A673 (cell line): ENCODE data around the gene AKAP5. TPM values are rescaled to one million over a fixed set of nuclear protein-coding genes. Genes with fewer than 3 reads are reported as not detected.

Source experiments
- BruUV-seq: library from RNA; stranded (reverse); fragments of 400-500 nt; replicated peaks from 2 replicates; lab custom pipeline; 2021; lab: Mats Ljungman, UMichigan
- CTCF ChIA-PET: fragments of 300-600 bp; sonication (Branson Sonifier 250); formaldehyde crosslinking; loops from one replicate; lab custom pipeline; 2022; ENCODE audit warnings: antibody characterized with exemption; lab: Charles Lee
- POLR2A ChIA-PET: fragments of 300-600 bp; sonication (Branson Sonifier 250); formaldehyde crosslinking; loops from one replicate; lab custom pipeline; 2022; ENCODE audit warnings: antibody characterized with exemption; ENCODE audit not compliant: low non-redundant PET; lab: Charles Lee
- DNase-seq: peaks from one replicate; pipeline ENCODE4 v3.0.0-alpha.2; 2015; ENCODE audit warnings: low spot score
- H3K27ac ChIP-seq: fragments of 200-600 bp; sonication (generic); 2 replicates; pipeline ENCODE4 v1.5.1; 2016; ENCODE audit warnings: mixed run types, low read depth, mild to moderate bottlenecking, mixed read lengths, antibody characterized with exemption, low read length; ENCODE audit not compliant: poor library complexity, severe bottlenecking
- H3K27me3 ChIP-seq: fragments of 200-600 bp; sonication (generic); replicated peaks from 2 replicates; pipeline ENCODE4 v1.6.1; 2017; ENCODE audit warnings: mixed run types, low read depth, mild to moderate bottlenecking, mixed read lengths, antibody characterized with exemption, low read length; ENCODE audit not compliant: insufficient read depth, poor library complexity
- H3K36me3 ChIP-seq: fragments of 200-600 bp; sonication (generic); 2 replicates; pipeline ENCODE4 v1.6.1; 2016; ENCODE audit warnings: mixed run types, mild to moderate bottlenecking, mixed read lengths, antibody characterized with exemption, low read length; ENCODE audit not compliant: insufficient read depth, poor library complexity, severe bottlenecking
- H3K4me1 ChIP-seq: fragments of 200-600 bp; sonication (generic); 2 replicates; pipeline ENCODE4 v1.6.1; 2017; ENCODE audit warnings: mixed run types, mild to moderate bottlenecking, mixed read lengths, antibody characterized with exemption, low read length; ENCODE audit not compliant: insufficient read depth, poor library complexity, severe bottlenecking
- H3K4me3 ChIP-seq: fragments of 200-600 bp; sonication (generic); 2 replicates; pipeline ENCODE4 v1.5.1; 2016; ENCODE audit warnings: low read depth, mixed run types, mild to moderate bottlenecking, mixed read lengths, low read length; ENCODE audit not compliant: poor library complexity, severe bottlenecking
- H3K9me3 ChIP-seq: fragments of 200-600 bp; sonication (generic); 2 replicates; pipeline ENCODE4 v1.6.1; 2016; ENCODE audit warnings: mixed run types, low read depth, mild to moderate bottlenecking, mixed read lengths, antibody characterized with exemption, low read length; ENCODE audit not compliant: poor library complexity, severe bottlenecking
- EZH2 ChIP-seq: fragments of 200-600 bp; sonication (generic); IDR thresholded peaks from 2 replicates; pipeline ENCODE4 v1.6.1; 2017; ENCODE audit warnings: borderline replicate concordance, low read depth, mild to moderate bottlenecking, mixed read lengths, antibody characterized with exemption, low read length; ENCODE audit not compliant: poor library complexity, severe bottlenecking
- intact Hi-C: fragments of 100-400 bp; cut with micrococcal nuclease; formaldehyde crosslinking; loops from one replicate; pipeline ENCODE4 v1.10.0; 2022; ENCODE audit not compliant: unreplicated experiment
- total RNA-seq: library from RNA; stranded (reverse); gene quantifications from 2 replicates; pipeline ENCODE4 v1.2.3, GENCODE V29; 2021
- TF ChIP-seq, protein P1 (sequence below): fragments of 300-800, 200-600 bp; sonication (generic); conservative IDR thresholded peaks from 2 replicates; pipeline ENCODE4 v1.5.1; 2017; ENCODE audit warnings: low read depth, mild to moderate bottlenecking, antibody characterized with exemption, low read length, moderate library complexity, mixed read lengths

AKAP5 gene
- total RNA-seq, 1 experiment from 2014 or later, result 2.6 TPM

- no TSS peak for BruUV-seq
- Histone ChIP-seq H3K27me3 (no peaks in the 10 kb centered on the region), H3K36me3 (peaks cover 17% of the 10 kb centered on the region), H3K9me3 (no peaks in the 10 kb centered on the region), H3K4me3 (no peak overlapping the region), H3K4me1 (no peaks in the 10 kb centered on the region), H3K27ac (no peak overlapping the region)
- POLR2A ChIA-PET, result interaction anchor here (0.7 kb wide), 1 partner anchor 629 kb away, joined by 3 read pairs; no protein-coding TSS in a partner anchor
- CTCF ChIA-PET, result no interaction called here
- TF ChIP-seq, protein P1, sequence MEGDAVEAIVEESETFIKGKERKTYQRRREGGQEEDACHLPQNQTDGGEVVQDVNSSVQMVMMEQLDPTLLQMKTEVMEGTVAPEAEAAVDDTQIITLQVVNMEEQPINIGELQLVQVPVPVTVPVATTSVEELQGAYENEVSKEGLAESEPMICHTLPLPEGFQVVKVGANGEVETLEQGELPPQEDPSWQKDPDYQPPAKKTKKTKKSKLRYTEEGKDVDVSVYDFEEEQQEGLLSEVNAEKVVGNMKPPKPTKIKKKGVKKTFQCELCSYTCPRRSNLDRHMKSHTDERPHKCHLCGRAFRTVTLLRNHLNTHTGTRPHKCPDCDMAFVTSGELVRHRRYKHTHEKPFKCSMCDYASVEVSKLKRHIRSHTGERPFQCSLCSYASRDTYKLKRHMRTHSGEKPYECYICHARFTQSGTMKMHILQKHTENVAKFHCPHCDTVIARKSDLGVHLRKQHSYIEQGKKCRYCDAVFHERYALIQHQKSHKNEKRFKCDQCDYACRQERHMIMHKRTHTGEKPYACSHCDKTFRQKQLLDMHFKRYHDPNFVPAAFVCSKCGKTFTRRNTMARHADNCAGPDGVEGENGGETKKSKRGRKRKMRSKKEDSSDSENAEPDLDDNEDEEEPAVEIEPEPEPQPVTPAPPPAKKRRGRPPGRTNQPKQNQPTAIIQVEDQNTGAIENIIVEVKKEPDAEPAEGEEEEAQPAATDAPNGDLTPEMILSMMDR, result no peak
- no peak for TF ChIP-seq EZH2
- intact Hi-C loops, result no loop called here
- no peak for DNase-seq
These were observed 52.9 kb downstream of the AKAP5 start for GRCh38 chr14:64518229-64518628.

DNA sequence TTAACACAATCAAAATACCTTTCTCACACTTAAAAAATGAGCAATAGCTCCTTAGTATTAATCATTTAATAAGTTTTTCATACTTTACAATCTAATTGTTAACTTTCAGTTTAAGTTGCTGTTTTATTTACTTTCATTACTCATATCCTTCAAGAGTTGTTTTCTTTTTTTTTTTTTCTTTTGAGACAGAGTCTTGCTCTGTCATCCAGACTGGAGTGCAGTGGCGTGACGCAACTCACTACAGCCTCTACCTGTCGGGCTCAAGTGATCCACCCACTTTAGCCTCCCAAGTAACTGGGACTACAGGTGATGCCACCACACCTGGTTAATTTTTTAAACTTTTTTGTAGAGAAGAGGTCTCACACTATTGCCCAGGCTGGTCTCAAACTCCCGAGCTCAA, 55.4 kb downstream of the AKAP5 start:
- Histone ChIP-seq H3K36me3 (peaks cover 28% of the 10 kb centered on the region), H3K27me3 (no peaks in the 10 kb centered on the region), H3K4me3 (no peak overlapping the region), H3K9me3 (no peaks in the 10 kb centered on the region), H3K4me1 (no peaks in the 10 kb centered on the region), H3K27ac (no peak overlapping the region)
- BruUV-seq, result no TSS peak
- intact Hi-C loops, result no loop called here
- CTCF ChIA-PET, result no interaction called here
- no peak for DNase-seq
- TF ChIP-seq, protein P1, result no peak
- no peak for TF ChIP-seq EZH2
- POLR2A ChIA-PET, result no interaction called here

- no TSS peak for BruUV-seq
- no peak overlapping the region for H3K27ac ChIP-seq
- no peaks in the 10 kb centered on the region for H3K4me1 ChIP-seq
- peaks cover 28% of the 10 kb centered on the region for H3K36me3 ChIP-seq
- TF ChIP-seq EZH2, result no peak
- TF ChIP-seq, protein P1, result no peak
- H3K9me3 ChIP-seq, result no peaks in the 10 kb centered on the region
- intact Hi-C loops, result no loop called here
- no peaks in the 10 kb centered on the region for H3K27me3 ChIP-seq
- ChIA-PET CTCF (interaction anchor here (0.7 kb wide), 1 partner anchor 300 kb away, joined by 3 read pairs; no protein-coding TSS in a partner anchor), POLR2A (no interaction called here)
- H3K4me3 ChIP-seq, result no peak overlapping the region
- DNase-seq, result no peak
These were observed 57.5 kb downstream of the AKAP5 start for GRCh38 chr14:64522591-64523355.

Other genes starting within 250 kb of the AKAP5 start
- 0.46 and 0.71 TPM in 2 replicates for gene ESR2, start 171.1 kb upstream of the AKAP5 start, total RNA-seq
- 286 and 293 TPM in 2 replicates for gene MTHFD1, start 77.1 kb upstream of the AKAP5 start, total RNA-seq
- 11.3 and 13.5 TPM in 2 replicates for gene ZBTB25, start 38.3 kb downstream of the AKAP5 start, total RNA-seq
- gene ZBTB1, start 39.3 kb downstream of the AKAP5 start, total RNA-seq, result 34.3 and 37.7 TPM in 2 replicates
- 13.8 and 14.3 TPM in 2 replicates for gene HSPA2, start 75.2 kb downstream of the AKAP5 start, total RNA-seq
- gene PPP1R36, start 84.5 kb downstream of the AKAP5 start, total RNA-seq, result 0.34 and 0.61 TPM in 2 replicates
- 29.6 and 39.4 TPM in 2 replicates for gene PLEKHG3, start 238.9 kb downstream of the AKAP5 start, total RNA-seq